Measurements from ENCODE around the gene SOST. TPM values are rescaled to one million over a fixed set of nuclear protein-coding genes. Genes with fewer than 3 reads are reported as not detected.

SOST gene
- total and polyA plus RNA-seq, 2 experiments from 2014 or later: not detected

- Histone ChIP-seq H3K27me3 (replicated peaks; ENCODE audit: insufficient read depth) (0 out of 2 replicates have a peak, but pooled peaks cover 13% of the 10 kb centered on the region), H3K27ac (no peak overlapping the region), H3K4me2 (ENCODE audit: unreplicated experiment) (no peak overlapping the region), H3K9me3 (ENCODE audit: low read depth) (no peaks in the 10 kb centered on the region), H2AFZ (no peak overlapping the region), H3F3A (ENCODE audit: insufficient read depth) (peaks cover 3% of the 10 kb centered on the region; the same call in 1 of the 2 replicates), H3K9me2 (ENCODE audit: insufficient read depth) (no peaks in the 10 kb centered on the region), H3K4me1 (ENCODE audit: insufficient read depth) (peaks cover 13% of the 10 kb centered on the region), H3K36me3 (ENCODE audit: low read depth) (no peaks in the 10 kb centered on the region), H3K9ac (no peak overlapping the region), H3K4me3 (no peak overlapping the region), H3K79me2 (ENCODE audit: insufficient read depth) (no peaks in the 10 kb centered on the region), H4K20me1 (ENCODE audit: insufficient read depth) (no peaks in the 10 kb centered on the region)
- no peak for TF ChIP-seq EZH2phosphoT487 (IDR thresholded peaks at IDR 0.05; ENCODE audit: insufficient read depth, low read depth)
- no peak for TF ChIP-seq EZH2 (IDR thresholded peaks at IDR 0.05; ENCODE audit: insufficient read depth, poor library complexity, severe bottlenecking)
- no peak for DNase-seq
- 63 to 81% methylated on average over 12 to 21 of the region's 21 CpGs for WGBS, 2 experiments (ENCODE audit: low coverage in 1 of 2, low lambda C conversion rate in 2 of 2, missing lambda C conversion rate in 2 of 2)
- in situ Hi-C loops (cut with MboI): no loop called here
These were observed 3.6 kb downstream of the SOST start for GRCh38 chr17:43754947-43755346.

- in situ Hi-C loops (cut with MboI): no loop called here
- no peak overlapping the region for H3K4me2 ChIP-seq (ENCODE audit: unreplicated experiment)
- TF ChIP-seq EZH2phosphoT487 (IDR thresholded peaks at IDR 0.05; ENCODE audit: insufficient read depth, low read depth) (no peak), EZH2 (IDR thresholded peaks at IDR 0.05; ENCODE audit: insufficient read depth, poor library complexity, severe bottlenecking) (no peak)
- H4K20me1 ChIP-seq (ENCODE audit: insufficient read depth): no peaks in the 10 kb centered on the region
- no peaks in the 10 kb centered on the region for H3K36me3 ChIP-seq (ENCODE audit: low read depth)
- H3K4me3 ChIP-seq: no peak overlapping the region
- H3K9me3 ChIP-seq (ENCODE audit: low read depth): no peaks in the 10 kb centered on the region
- no peak overlapping the region for H2AFZ ChIP-seq
- H3K9ac ChIP-seq: no peak overlapping the region
- 30 to 32% methylated on average over 5 of the region's 5 CpGs for WGBS, 2 experiments (ENCODE audit: low coverage in 1 of 2, low lambda C conversion rate in 2 of 2, missing lambda C conversion rate in 2 of 2)
- 0 out of 2 replicates have a peak, but pooled peaks cover 10% of the 10 kb centered on the region for H3K27me3 ChIP-seq (replicated peaks; ENCODE audit: insufficient read depth)
- H3F3A ChIP-seq (ENCODE audit: insufficient read depth): peaks cover 7% of the 10 kb centered on the region
- peaks cover 21% of the 10 kb centered on the region for H3K4me1 ChIP-seq (ENCODE audit: insufficient read depth)
- no peak overlapping the region for H3K27ac ChIP-seq
- no peaks in the 10 kb centered on the region for H3K79me2 ChIP-seq (ENCODE audit: insufficient read depth)
- DNase-seq: peak; percentile 66
- H3K9me2 ChIP-seq (ENCODE audit: insufficient read depth): no peaks in the 10 kb centered on the region
These were observed 5.0 kb downstream of the SOST start for GRCh38 chr17:43753493-43754129.

- TF ChIP-seq EZH2phosphoT487 (IDR thresholded peaks at IDR 0.05; ENCODE audit: insufficient read depth, low read depth) (no peak), EZH2 (IDR thresholded peaks at IDR 0.05; ENCODE audit: insufficient read depth, poor library complexity, severe bottlenecking) (no peak)
- in situ Hi-C loops (cut with MboI): no loop called here
These were observed 8.4 kb downstream of the SOST start for GRCh38 chr17:43750153-43750552.

GRCh38 chr17:43745541-43745940 is 13.1 kb downstream of the SOST start:
- H3K4me2 ChIP-seq (ENCODE audit: unreplicated experiment): peak overlapping the region; percentile 1
- in situ Hi-C loops (cut with MboI): loop anchor here (10.0 kb wide), 1 partner anchor 161 kb away; no protein-coding TSS in a partner anchor
- peaks cover 29% of the 10 kb centered on the region for H3K4me1 ChIP-seq (ENCODE audit: insufficient read depth)
- peak overlapping the region; percentile 27 for H2AFZ ChIP-seq
- WGBS, 2 experiments (ENCODE audit: low coverage in 1 of 2, low lambda C conversion rate in 2 of 2, missing lambda C conversion rate in 2 of 2): 7 to 11% methylated on average over 6 of the region's 6 CpGs
- no peaks in the 10 kb centered on the region for H3K9me3 ChIP-seq (ENCODE audit: low read depth)
- H4K20me1 ChIP-seq (ENCODE audit: insufficient read depth): no peaks in the 10 kb centered on the region
- TF ChIP-seq EZH2 (IDR thresholded peaks at IDR 0.05; ENCODE audit: insufficient read depth, poor library complexity, severe bottlenecking): no peak
- TF ChIP-seq EZH2phosphoT487 (IDR thresholded peaks at IDR 0.05; ENCODE audit: insufficient read depth, low read depth): no peak
- no peaks in the 10 kb centered on the region for H3K36me3 ChIP-seq (ENCODE audit: low read depth)
- no peaks in the 10 kb centered on the region for H3K27me3 ChIP-seq (replicated peaks; ENCODE audit: insufficient read depth)
- no peaks in the 10 kb centered on the region for H3K9me2 ChIP-seq (ENCODE audit: insufficient read depth)
- peaks cover 13% of the 10 kb centered on the region for H3F3A ChIP-seq (ENCODE audit: insufficient read depth)
- H3K4me3 ChIP-seq: no peak overlapping the region
- no peak overlapping the region for H3K9ac ChIP-seq
- peak; percentile 42 for DNase-seq
- no peak overlapping the region for H3K27ac ChIP-seq
- H3K79me2 ChIP-seq (ENCODE audit: insufficient read depth): no peaks in the 10 kb centered on the region

More at GRCh38 chr17:43750153-43750552, 8.4 kb downstream of the SOST start:
- no peaks in the 10 kb centered on the region for H3K36me3 ChIP-seq (ENCODE audit: low read depth)
- H3K9me2 ChIP-seq (ENCODE audit: insufficient read depth): no peaks in the 10 kb centered on the region
- H3K9me3 ChIP-seq (ENCODE audit: low read depth): no peaks in the 10 kb centered on the region
- no peak for DNase-seq
- H2AFZ ChIP-seq: peak overlapping the region; percentile 57; the same call in 1 of the 2 replicates
- H3K4me1 ChIP-seq (ENCODE audit: insufficient read depth): peaks cover 33% of the 10 kb centered on the region
- no peaks in the 10 kb centered on the region for H3K79me2 ChIP-seq (ENCODE audit: insufficient read depth)
- peak overlapping the region; percentile 26 for H3K4me2 ChIP-seq (ENCODE audit: unreplicated experiment)
- H3K4me3 ChIP-seq: no peak overlapping the region
- H3F3A ChIP-seq (ENCODE audit: insufficient read depth): peaks cover 17% of the 10 kb centered on the region
- H3K27ac ChIP-seq: no peak overlapping the region
- no peak overlapping the region for H3K9ac ChIP-seq
- 65 to 75% methylated on average over 5 of the region's 5 CpGs for WGBS, 2 experiments (ENCODE audit: low coverage in 1 of 2, low lambda C conversion rate in 2 of 2, missing lambda C conversion rate in 2 of 2)
- no peaks in the 10 kb centered on the region for H4K20me1 ChIP-seq (ENCODE audit: insufficient read depth)
- no peaks in the 10 kb centered on the region for H3K27me3 ChIP-seq (replicated peaks; ENCODE audit: insufficient read depth)
